SK-N-SH treated with all-trans-retinoic acid at 6 μM for 48 hours (cell line): Measurements from ENCODE around the gene ZKSCAN4.

Experiments
- ARNTL ChIP-seq: fragments of 450-650 bp; formaldehyde crosslinking; IDR thresholded peaks from 2 replicates; pipeline ENCODE4 v1.5.0; 2020; ENCODE audit warnings: low read depth, mild to moderate bottlenecking, moderate library complexity, borderline replicate concordance
- ESRRG ChIP-seq: fragments of 250-450 bp; sonication (Bioruptor Pico); IDR thresholded peaks from 2 replicates; pipeline ENCODE4 v1.6.1; 2021; ENCODE audit warnings: mild to moderate bottlenecking
- PATZ1 ChIP-seq: fragments of 250-450 bp; sonication (Bioruptor Pico); IDR thresholded peaks from 2 replicates; pipeline ENCODE4 v1.8.0; 2020; ENCODE audit warnings: mild to moderate bottlenecking, moderate library complexity, borderline replicate concordance
- RARB ChIP-seq: fragments of 250-450 bp; sonication (Bioruptor Pico); IDR thresholded peaks from 2 replicates; pipeline ENCODE4 v1.8.0; 2021; ENCODE audit warnings: mild to moderate bottlenecking, moderate library complexity
- SNAI2 ChIP-seq: fragments of 250-450 bp; sonication (Bioruptor Pico); IDR thresholded peaks from 2 replicates; pipeline ENCODE4 v1.5.0; 2020; ENCODE audit warnings: mild to moderate bottlenecking, moderate library complexity
- ZFP3 ChIP-seq: fragments of 250-450 bp; sonication (Bioruptor Pico); IDR thresholded peaks from 2 replicates; pipeline ENCODE4 v1.5.0; 2020; ENCODE audit warnings: mild to moderate bottlenecking, moderate library complexity
- ZNF565 ChIP-seq: fragments of 450-650 bp; formaldehyde crosslinking; conservative IDR thresholded peaks from 2 replicates; pipeline ENCODE4 v1.5.0; 2020; ENCODE audit warnings: low read depth, mild to moderate bottlenecking, moderate library complexity

DNA sequence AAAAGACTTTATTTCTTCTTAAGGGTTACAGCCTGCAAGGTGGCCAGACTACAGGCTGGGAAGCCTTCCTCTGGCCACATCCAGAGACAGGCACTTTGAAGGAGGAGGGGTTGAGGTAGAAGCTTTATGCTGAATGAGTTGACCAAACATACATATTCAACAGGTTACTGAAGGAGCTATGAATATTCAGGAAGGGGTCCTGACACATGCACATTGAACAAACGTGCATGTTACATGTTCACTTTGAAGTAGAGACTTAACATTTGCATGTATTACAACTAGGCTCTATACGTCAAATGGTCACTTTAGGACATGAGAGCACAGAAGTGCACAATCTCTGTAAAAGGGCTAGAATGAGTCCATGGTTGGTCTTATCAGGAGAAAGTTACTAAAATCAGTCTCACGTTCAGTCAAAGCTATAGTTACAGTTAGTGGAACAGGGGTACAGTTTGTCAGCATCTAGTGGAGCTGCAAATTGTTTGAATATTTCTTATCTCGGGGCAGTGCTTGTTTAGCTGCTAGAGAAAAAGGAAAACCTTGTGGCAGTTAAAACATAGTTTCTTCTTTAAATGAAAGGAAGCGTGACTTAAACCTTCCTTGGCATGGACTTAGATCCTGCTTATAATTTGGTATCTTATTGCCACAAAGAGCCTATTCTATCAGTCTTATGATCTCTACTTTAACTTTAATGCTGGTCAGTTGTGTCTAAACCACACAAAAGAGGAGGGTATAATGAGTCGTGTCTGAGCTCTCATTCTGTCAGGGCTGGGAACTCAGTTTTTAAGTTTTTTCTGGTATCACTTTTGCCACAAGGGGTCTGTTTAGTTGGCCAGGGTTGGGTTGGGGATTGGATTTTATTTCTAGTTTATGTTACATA is 31.6 kb downstream of the ZKSCAN4 start:
- TF ChIP-seq ARNTL (CRISPR knock-in tag) (no peak), SNAI2 (CRISPR knock-in tag) (no peak), RARB (CRISPR knock-in tag) (no peak), PATZ1 (CRISPR knock-in tag) (no peak), ESRRG (no peak), ZFP3 (no peak), ZNF565 (CRISPR knock-in tag) (no peak)
